K562 (cell line): ENCODE measurements around the gene LRP2. TPM values are rescaled to one million over a fixed set of nuclear protein-coding genes. Genes with fewer than 3 reads are reported as not detected.

ENCODE experiments used
- ATAC-seq: fragments of 200-7000 bp; cut with Tn5 transposase; 3 replicates; pipeline ENCODE4 v1.9.1; 2020; ENCODE audit warnings: moderate library complexity
- BruUV-seq: library from RNA; stranded (reverse); fragments of 400-500 nt; replicated peaks from 2 replicates; lab custom pipeline; 2021; lab: Mats Ljungman, UMichigan
- CTCF ChIA-PET: fragments of 300-600 bp; formaldehyde crosslinking; extraction: SDS; loops from one replicate; lab custom pipeline; 2021; ENCODE audit warnings: low intra/inter-chr PET ratio; lab: Yijun Ruan, JAX
- POLR2A ChIA-PET: fragments of 300-600, 350-650 bp; sonication (Branson Sonifier 250); formaldehyde crosslinking; extraction: SDS; loops from one replicate; lab custom pipeline; 2021; ENCODE audit warnings: antibody characterized with exemption, inconsistent platforms; lab: Yijun Ruan, JAX
- DNase-seq, 4 experiments: peaks; one replicate each; pipeline versions ENCODE4 v3.0.0 to v3.0.0-alpha.2; 2011 to 2018; ENCODE audit warnings: low spot score in 3 of 4, mixed read lengths in 3 of 4; ENCODE audit errors: extremely low read depth in 1 of 4
- FAIRE-seq: peaks from 2 replicates; lab custom pipeline; 2011; peaks lifted over from hg19 to GRCh38; lab: Jason Lieb, UNC
- H2AFZ ChIP-seq: 2 replicates; pipeline ENCODE4 v1.6.0; 2011; ENCODE audit warnings: low read depth, low read length, control low read depth, inconsistent platforms
- H3K27ac ChIP-seq: fragments of 200-600 bp; 3 replicates; pipeline ENCODE4 v1.8.0; 2011; ENCODE audit warnings: low read depth, mild to moderate bottlenecking, control low read depth, inconsistent platforms, low read length, moderate library complexity, mixed read lengths; ENCODE audit errors: extremely low read depth
- H3K27me3 ChIP-seq, 2 experiments: fragments of 300-600 bp in 1 of 2; 2 replicates in 1 of 2; 3 replicates in 1 of 2; pipeline versions ENCODE4 v1.6.0 to v1.8.0; 2011; ENCODE audit warnings: inconsistent platforms in 2 of 2, low read length in 2 of 2, mild to moderate bottlenecking in 1 of 2, mixed read lengths in 1 of 2, moderate library complexity in 1 of 2; ENCODE audit not compliant: control insufficient read depth in 2 of 2, insufficient read depth in 2 of 2
- H3K36me3 ChIP-seq: fragments of 300-600 bp; 3 replicates; pipeline ENCODE4 v1.8.0; 2011; ENCODE audit warnings: mild to moderate bottlenecking, low read length, inconsistent platforms; ENCODE audit not compliant: control insufficient read depth, insufficient read depth
- H3K4me1 ChIP-seq, 2 experiments: fragments of 200-600 bp in 1 of 2; replicated peaks in 1 of 2; 2 replicates in 1 of 2; 3 replicates in 1 of 2; pipeline versions ENCODE4 v1.5.1 to v1.8.0; 2011; ENCODE audit warnings: inconsistent platforms in 2 of 2, low read length in 2 of 2, mild to moderate bottlenecking in 1 of 2, mixed read lengths in 1 of 2, moderate library complexity in 1 of 2; ENCODE audit not compliant: control insufficient read depth in 2 of 2, insufficient read depth in 2 of 2
- H3K4me2 ChIP-seq: 2 replicates; pipeline ENCODE4 v1.6.1; 2011; ENCODE audit warnings: low read length, control low read depth, inconsistent platforms, mixed read lengths; ENCODE audit not compliant: insufficient read depth
- H3K4me3 ChIP-seq: fragments of 200-600 bp; sonication (generic), shearing (Covaris generic); 2 replicates; pipeline ENCODE4 v1.5.1; 2016; ENCODE audit warnings: control low read depth, inconsistent platforms
- H3K79me2 ChIP-seq: fragments of 200-600 bp; 3 replicates; pipeline ENCODE4 v1.8.0; 2011; ENCODE audit warnings: low read length, inconsistent platforms; ENCODE audit not compliant: control insufficient read depth, insufficient read depth
- H3K9ac ChIP-seq, 2 experiments: 2 replicates each; pipeline versions ENCODE4 v1.6.0 to v1.6.1; 2011; ENCODE audit warnings: low read depth in 2 of 2, low read length in 2 of 2, control low read depth in 1 of 2, inconsistent platforms in 1 of 2, mild to moderate bottlenecking in 1 of 2, mixed read lengths in 1 of 2; ENCODE audit not compliant: insufficient read depth in 1 of 2
- H3K9me1 ChIP-seq: one replicate; pipeline ENCODE4 v1.6.0; 2011; ENCODE audit warnings: inconsistent platforms, mild to moderate bottlenecking, low read length, moderate library complexity; ENCODE audit not compliant: control insufficient read depth, insufficient read depth
- H3K9me3 ChIP-seq: replicated peaks from 2 replicates; pipeline ENCODE4 v1.5.1; 2011; ENCODE audit warnings: low read depth, low read length, inconsistent platforms; ENCODE audit not compliant: control insufficient read depth, insufficient read depth
- H4K20me1 ChIP-seq: replicated peaks from 2 replicates; pipeline ENCODE4 v1.6.1; 2011; ENCODE audit warnings: low read length, inconsistent platforms, mixed read lengths; ENCODE audit not compliant: control insufficient read depth, insufficient read depth
- ARID3B ChIP-seq: fragments of 250-450 bp; sonication (Bioruptor Pico); IDR thresholded peaks from 2 replicates; pipeline ENCODE4 v1.4.0; 2020; ENCODE audit warnings: borderline replicate concordance
- CBFA2T3 ChIP-seq: fragments of 450-650 bp; IDR thresholded peaks from 2 replicates; pipeline ENCODE4 v1.6.1; 2017
- FOSL1 ChIP-seq: fragments of 200-800 bp; sonication (Bioruptor generic); conservative IDR thresholded peaks from 2 replicates; pipeline ENCODE4 v1.6.1; 2016; ENCODE audit warnings: missing genetic modification characterization, missing compliant biosample characterization
- PKNOX1 ChIP-seq: fragments of 450-650 bp; IDR thresholded peaks from 2 replicates; pipeline ENCODE4 v1.6.1; 2016
- RBM15 ChIP-seq: fragments of 200-400 bp; formaldehyde crosslinking; IDR thresholded peaks from 2 replicates; pipeline ENCODE4 v1.6.1; 2018; ENCODE audit warnings: mild to moderate bottlenecking, low read length, moderate library complexity; ENCODE audit not compliant: insufficient read depth
- SAFB ChIP-seq: fragments of 200-400 bp; formaldehyde crosslinking; IDR thresholded peaks from 2 replicates; pipeline ENCODE4 v1.6.1; 2017; ENCODE audit warnings: low read depth, low read length, borderline replicate concordance
- ZNF224 ChIP-seq: sonication (generic); formaldehyde crosslinking; IDR thresholded peaks from 2 replicates; pipeline ENCODE4 v1.8.0; 2022; ENCODE audit warnings: mild to moderate bottlenecking, missing genetic modification reagents
- in situ Hi-C: fragments of 300-500 bp; cut with MboI; formaldehyde crosslinking; loops from 4 replicates; pipeline ENCODE4 v1.15.0; 2018; ENCODE audit warnings: inconsistent platforms, mixed read lengths
- intact Hi-C: fragments of 100-400 bp; cut with micrococcal nuclease; formaldehyde crosslinking; loops from 2 replicates; pipeline ENCODE4 v1.14.2; 2022
- polyA plus RNA-seq, 8 experiments: library from polyadenylated mRNA; depleted of rRNA in 4 of 8; stranded (reverse) in 5 of 8; unstranded in 3 of 8; fragments of >200 nt; fragmentation: Nextera tagmentation in 2 of 8; fragmentation: Illumina TruSeq in 1 of 8; extraction: Ambion mirVana in 2 of 8; extraction: Trizol in 1 of 8; gene quantifications; 2 replicates each; pipeline versions ENCODE4 v1.2.1 to v1.2.3, GENCODE V29; 2011 to 2014; ENCODE audit warnings: inconsistent platforms in 1 of 8, missing spikeins in 1 of 8
- total RNA-seq, 7 experiments: library from RNA; depleted of rRNA in 6 of 7; stranded (reverse); fragments of >200 nt in 6 of 7; fragmentation: Illumina TruSeq in 2 of 7; extraction: Trizol in 2 of 7; gene quantifications; 2 replicates each; pipeline versions ENCODE4 v1.2.1 to v1.2.3, GENCODE V29; 2011 to 2021; ENCODE audit warnings: low replicate concordance in 1 of 7
- TF ChIP-seq, protein P1 (sequence below): sonication (generic); formaldehyde crosslinking; IDR thresholded peaks from 2 replicates; pipeline ENCODE4 v1.9.0; 2022; ENCODE audit warnings: mild to moderate bottlenecking, missing genetic modification reagents

Gene LRP2
- total and polyA plus RNA-seq, 9 of the 15 experiments (the other 6 are each of a cell fraction or from before 2014, with no cell fraction given): 0.04 to 0.18 (median 0.11) TPM; not detected in 1

- Histone ChIP-seq H3K9me1 (no peaks in the 10 kb centered on the region), H3K79me2 (no peaks in the 10 kb centered on the region), H3K4me3 (no peak overlapping the region), H3K4me1 (peaks cover 0 to 10% of the 10 kb centered on the region in 2 experiments; a peak in 2 of 5 replicates), H4K20me1 (no peaks in the 10 kb centered on the region), H3K9ac (no peak overlapping the region), H3K36me3 (no peaks in the 10 kb centered on the region), H3K9me3 (no peaks in the 10 kb centered on the region; the same call in 1 of the 2 replicates), H3K27me3 (no peaks in the 10 kb centered on the region), H2AFZ (no peak overlapping the region), H3K27ac (no peak overlapping the region), H3K4me2 (no peak overlapping the region)
- FAIRE-seq (no peak), ATAC-seq (peak; percentile 53; the same call in 2 of the 3 replicates), DNase-seq (peak in 1 of 4 experiments; percentile 37)
- in situ Hi-C loops: no loop called here
- BruUV-seq: no TSS peak
- ChIA-PET POLR2A (interaction anchor here (0.7 kb wide), 1 partner anchor 32 kb away, joined by 3 read pairs; no protein-coding TSS in a partner anchor), CTCF (no interaction called here)
- intact Hi-C loops: loop anchor here (10.0 kb wide), 1 partner anchor 408 kb away; no protein-coding TSS in a partner anchor
- no peak for TF ChIP-seq ZNF224 (CRISPR knock-in tag)
- TF ChIP-seq FOSL1 (tag): no peak
- TF ChIP-seq, protein P1, sequence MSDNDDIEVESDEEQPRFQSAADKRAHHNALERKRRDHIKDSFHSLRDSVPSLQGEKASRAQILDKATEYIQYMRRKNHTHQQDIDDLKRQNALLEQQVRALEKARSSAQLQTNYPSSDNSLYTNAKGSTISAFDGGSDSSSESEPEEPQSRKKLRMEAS: no peak
- no peak for TF ChIP-seq SAFB
- TF ChIP-seq ARID3B (CRISPR knock-in tag): no peak
- TF ChIP-seq CBFA2T3: 0 out of 2 replicates have a peak, but pooled peaks have one; percentile 8
- peak; percentile 77 for TF ChIP-seq PKNOX1
- TF ChIP-seq RBM15: no peak
Observed at GRCh38 chr2:169116993-169117392, 245.3 kb downstream of the LRP2 start.
